HG03457 (cell line): ENCODE measurements around the gene EMCN.
"Not testable (repeated sequence)": the region's sequence is repeated elsewhere in the genome, so short reads cannot be mapped to it uniquely, and the experiment has no call there.

Experiments
- ATAC-seq: cut with Tn5 transposase; IDR thresholded peaks from one replicate; pipeline ENCODE4 v1.9.1; 2021; ENCODE audit warnings: moderate number of reproducible peaks; ENCODE audit not compliant: unreplicated experiment

The EMCN gene

GRCh38 chr4:100517864-100518341, at the start of gene EMCN:
Gene EMCN, minus strand, starts transcription at chr4:100518022. Its CDS starts 108 bp downstream, at chr4:100517914.
- no peak for ATAC-seq

GRCh38 chr4:100566396-100566795, 48.6 kb upstream of the EMCN start:
- no peak for ATAC-seq

GRCh38 chr4:100557306-100557705, 39.5 kb upstream of the EMCN start:
- no peak for ATAC-seq

GRCh38 chr4:100555611-100556337, 38.0 kb upstream of the EMCN start:
- no peak for ATAC-seq

- ATAC-seq: no peak
Observed at GRCh38 chr4:100548200-100548560, 30.4 kb upstream of the EMCN start.

GRCh38 chr4:100547541-100548199, 29.8 kb upstream of the EMCN start:
- no peak for ATAC-seq

GRCh38 chr4:100545427-100545826, 27.6 kb upstream of the EMCN start:
- no peak for ATAC-seq

- no peak for ATAC-seq
Observed at GRCh38 chr4:100540131-100540530, 22.3 kb upstream of the EMCN start.

- no peak for ATAC-seq
Observed at GRCh38 chr4:100539706-100540105, 21.9 kb upstream of the EMCN start.

GRCh38 chr4:100533741-100534140, 15.9 kb upstream of the EMCN start:
- ATAC-seq: no peak

- not testable (repeated sequence) for ATAC-seq
Observed at GRCh38 chr4:100530161-100530560, 12.3 kb upstream of the EMCN start.

- ATAC-seq: no peak
Observed at GRCh38 chr4:100525686-100526085, 7.9 kb upstream of the EMCN start.

- ATAC-seq: no peak
Observed at GRCh38 chr4:100519205-100519604, 1.4 kb upstream of the EMCN start.

- ATAC-seq: no peak
Observed at GRCh38 chr4:100516225-100516624, 1.6 kb downstream of the EMCN start.

GRCh38 chr4:100511896-100512295, 5.9 kb downstream of the EMCN start:
- ATAC-seq: no peak

- no peak for ATAC-seq
Observed at GRCh38 chr4:100510551-100510950, 7.3 kb downstream of the EMCN start.

GRCh38 chr4:100509386-100509785, 8.4 kb downstream of the EMCN start:
- no peak for ATAC-seq

GRCh38 chr4:100508691-100509090, 9.1 kb downstream of the EMCN start:
- no peak for ATAC-seq

GRCh38 chr4:100504086-100504874, 13.5 kb downstream of the EMCN start:
- no peak for ATAC-seq

GRCh38 chr4:100497791-100498190, 20.0 kb downstream of the EMCN start:
- ATAC-seq: no peak

- ATAC-seq: no peak
Observed at GRCh38 chr4:100495074-100495473, 22.7 kb downstream of the EMCN start.

- ATAC-seq: no peak
Observed at GRCh38 chr4:100494166-100494565, 23.7 kb downstream of the EMCN start.
